ENCODE results near the gene AGBL5.

The AGBL5 gene

GRCh38 chr2:27023740-27024139, 27.7 kb upstream of the AGBL5 start (continued):
- TF ChIP-seq ATF2 (tag by site-specific recombination; IDR thresholded peaks at IDR 0.05; ENCODE audit: low read depth): no peak
- TF ChIP-seq ZNF354C (tag by site-specific recombination; IDR thresholded peaks at IDR 0.05; ENCODE audit: borderline replicate concordance, low read depth): no peak

- ChIA-PET CTCF (interaction anchor here (0.6 to 10.1 kb wide), 4 partner anchors 61 to 662 kb away, joined by 3 to 307 read pairs (median 6); no protein-coding TSS in a partner anchor), POLR2A (interaction anchor here (1.9 kb wide), 1 partner anchor 27 kb away, joined by 6 read pairs; the partner anchor contains the start of gene AGBL5)
- no peak overlapping the region for H3K27ac ChIP-seq (ENCODE audit: extremely low read depth, low read depth, low read length)
- H3K9me3 ChIP-seq (ENCODE audit: control insufficient read depth, insufficient read depth, low read depth, low read length): no peaks in the 10 kb centered on the region
- TF ChIP-seq EGR2 (tag by site-specific recombination; IDR thresholded peaks at IDR 0.05; ENCODE audit: low read depth) (0 out of 2 replicates have a peak, but pooled peaks have one; percentile 9), ZFHX2 (tag by site-specific recombination; conservative IDR thresholded peaks at IDR 0.05) (0 out of 2 replicates have a peak, but pooled peaks have one; percentile 13), ZSCAN16 (tag by site-specific recombination; IDR thresholded peaks at IDR 0.05) (no peak), ZNF514 (tag by site-specific recombination; IDR thresholded peaks at IDR 0.05) (no peak), ZNF114 (tag by site-specific recombination; IDR thresholded peaks at IDR 0.05) (no peak), ZNF785 (tag by site-specific recombination; IDR thresholded peaks at IDR 0.05) (no peak)
- peaks cover 7 to 73% of the 10 kb centered on the region in 2 experiments; a peak in 2 of 3 replicates for H3K36me3 ChIP-seq (ENCODE audit: control insufficient read depth in 2 of 2, insufficient read depth in 1 of 2, low read length in 2 of 2)
- 0 out of 2 replicates have a peak, but pooled peaks cover 3% of the 10 kb centered on the region for H3K4me1 ChIP-seq (ENCODE audit: control insufficient read depth, insufficient read depth, low read length)
- H3K4me3 ChIP-seq (ENCODE audit: low read depth, low read length): no peak overlapping the region
These were observed 27.3 kb upstream of the AGBL5 start for GRCh38 chr2:27024188-27024587.

- Histone ChIP-seq H3K4me3 (ENCODE audit: low read depth, low read length) (no peak overlapping the region), H3K9me3 (ENCODE audit: control insufficient read depth, insufficient read depth, low read depth, low read length) (no peaks in the 10 kb centered on the region), H3K36me3 (ENCODE audit: control insufficient read depth in 2 of 2, insufficient read depth in 1 of 2, low read length in 2 of 2) (peaks cover 7 to 79% of the 10 kb centered on the region in 2 experiments; a peak in 2 of 3 replicates), H3K4me1 (ENCODE audit: control insufficient read depth, insufficient read depth, low read length) (0 out of 2 replicates have a peak, but pooled peaks cover 3% of the 10 kb centered on the region), H3K27ac (ENCODE audit: extremely low read depth, low read depth, low read length) (no peak overlapping the region)
- ChIA-PET POLR2A (interaction anchor here (0.9 to 1.9 kb wide), 2 partner anchors 13 to 26 kb away, joined by 3 to 6 read pairs; partner anchors contain the start of gene AGBL5), CTCF (interaction anchor here (0.7 to 2.0 kb wide), 5 partner anchors 8 to 175 kb away, joined by 3 to 7 read pairs (median 4); no protein-coding TSS in a partner anchor)
- no peak for TF ChIP-seq YY1 (tag by site-specific recombination; IDR thresholded peaks at IDR 0.05)
- 0 out of 2 replicates have a peak, but pooled peaks have one; percentile 10 for TF ChIP-seq CTCF (tag by site-specific recombination; IDR thresholded peaks at IDR 0.05)
- TF ChIP-seq ZNF600 (tag by site-specific recombination; IDR thresholded peaks at IDR 0.05): peak; percentile 60
These were observed 26.7 kb upstream of the AGBL5 start for GRCh38 chr2:27024812-27025211.

GRCh38 chr2:27025281-27025800, 26.1 kb upstream of the AGBL5 start:
- ChIA-PET CTCF (interaction anchor here (0.7 to 2.0 kb wide), 4 partner anchors 9 to 176 kb away, joined by 3 to 7 read pairs (median 4); no protein-coding TSS in a partner anchor), POLR2A (interaction anchor here (0.9 to 1.6 kb wide), 2 partner anchors 14 to 25 kb away, joined by 3 to 4 read pairs; no protein-coding TSS in a partner anchor)
- Histone ChIP-seq H3K27ac (ENCODE audit: extremely low read depth, low read depth, low read length) (no peak overlapping the region), H3K36me3 (ENCODE audit: control insufficient read depth in 2 of 2, insufficient read depth in 1 of 2, low read length in 2 of 2) (peaks cover 7 to 84% of the 10 kb centered on the region in 2 experiments; a peak in 2 of 3 replicates), H3K4me3 (ENCODE audit: low read depth, low read length) (no peak overlapping the region), H3K9me3 (ENCODE audit: control insufficient read depth, insufficient read depth, low read depth, low read length) (no peaks in the 10 kb centered on the region), H3K4me1 (ENCODE audit: control insufficient read depth, insufficient read depth, low read length) (0 out of 2 replicates have a peak, but pooled peaks cover under 1% of the 10 kb centered on the region)
- peak; percentile 40; the same call in 1 of the 2 replicates for TF ChIP-seq SCRT2 (tag by site-specific recombination; IDR thresholded peaks at IDR 0.05)
- TF ChIP-seq SP7 (tag by site-specific recombination; IDR thresholded peaks at IDR 0.05): no peak

All from HEK293 (cell line).